Measurements from ENCODE around the gene KLHL11.

DNA sequence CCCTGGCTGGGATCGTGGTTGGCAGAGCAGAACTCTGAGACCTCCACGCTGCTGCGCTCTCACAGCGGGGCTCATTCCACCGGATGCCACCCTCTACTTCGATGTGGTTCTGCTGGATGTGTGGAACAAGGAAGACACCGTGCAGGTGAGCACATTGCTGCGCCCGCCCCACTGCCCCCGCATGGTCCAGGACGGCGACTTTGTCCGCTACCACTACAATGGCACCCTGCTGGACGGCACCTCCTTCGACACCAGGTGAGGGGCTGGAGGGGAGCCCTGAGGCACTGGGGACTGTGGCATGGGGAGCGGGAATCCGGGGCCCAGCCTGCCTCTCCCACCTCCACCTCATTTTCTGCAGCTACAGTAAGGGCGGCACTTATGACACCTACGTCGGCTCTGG, 47.2 kb downstream of the KLHL11 start:
- TF ChIP-seq POLR2A (conservative IDR thresholded peaks at IDR 0.05), result no peak
- TF ChIP-seq ZC3H8 (IDR thresholded peaks at IDR 0.05), result no peak
- TF ChIP-seq GMEB1 (CRISPR knock-in tag; IDR thresholded peaks at IDR 0.05), result no peak
- no peak for TF ChIP-seq PCBP2 (IDR thresholded peaks at IDR 0.05; ENCODE audit: low read depth, low read length, poor library complexity, severe bottlenecking)
- no peak for TF ChIP-seq FOXJ3 (CRISPR knock-in tag; IDR thresholded peaks at IDR 0.05)

Measured in K562 (cell line).